Femur (tissue), 1 donor: ENCODE data around the gene SLAIN1.
"Not testable (repeated sequence)": the region's sequence is repeated elsewhere in the genome, so short reads cannot be mapped to it uniquely, and the experiment has no call there.

Experiments used
- DNase-seq: peaks from one replicate; pipeline ENCODE4 v3.0.0-alpha.2; 2017

The SLAIN1 gene

GRCh38 chr13:77697217-77698103 is at the start of gene SLAIN1:
TSS of gene SLAIN1 (plus strand) at chr13:77697687. CDS start at chr13:77697914, 227 bp downstream.
- DNase-seq: peak; percentile 84

- DNase-seq: no peak
These were observed 47.1 kb upstream of the SLAIN1 start for GRCh38 chr13:77650409-77650808.

- no peak for DNase-seq
These were observed 44.2 kb upstream of the SLAIN1 start for GRCh38 chr13:77653301-77653700.

- DNase-seq: not testable (repeated sequence)
These were observed 37.5 kb upstream of the SLAIN1 start for GRCh38 chr13:77660016-77660415.

GRCh38 chr13:77660841-77661250 is 36.6 kb upstream of the SLAIN1 start:
- no peak for DNase-seq

- DNase-seq: not testable (repeated sequence)
These were observed 35.2 kb upstream of the SLAIN1 start for GRCh38 chr13:77662301-77662700.

- DNase-seq: not testable (repeated sequence)
These were observed 34.7 kb upstream of the SLAIN1 start for GRCh38 chr13:77662831-77663230.

GRCh38 chr13:77674852-77675251 is 22.6 kb upstream of the SLAIN1 start:
- DNase-seq: no peak

GRCh38 chr13:77678691-77679235 is 18.7 kb upstream of the SLAIN1 start:
- DNase-seq: no peak

- no peak for DNase-seq
These were observed 9.7 kb upstream of the SLAIN1 start for GRCh38 chr13:77687799-77688198.

- DNase-seq: no peak
These were observed 5.6 kb upstream of the SLAIN1 start for GRCh38 chr13:77691871-77692270.

GRCh38 chr13:77692746-77693448 is 4.6 kb upstream of the SLAIN1 start:
- DNase-seq: no peak

- DNase-seq: no peak
These were observed 4.0 kb upstream of the SLAIN1 start for GRCh38 chr13:77693449-77693940.

- no peak for DNase-seq
These were observed 1.2 kb upstream of the SLAIN1 start for GRCh38 chr13:77696006-77696878.

- no peak for DNase-seq
These were observed 639 bp upstream of the SLAIN1 start for GRCh38 chr13:77696879-77697216.

GRCh38 chr13:77698201-77699058 is 943 bp downstream of the SLAIN1 start:
- peak; percentile 27 for DNase-seq

GRCh38 chr13:77699059-77699680 is 1.7 kb downstream of the SLAIN1 start:
- no peak for DNase-seq

- no peak for DNase-seq
These were observed 3.8 kb downstream of the SLAIN1 start for GRCh38 chr13:77701305-77701704.

GRCh38 chr13:77702366-77702765 is 4.9 kb downstream of the SLAIN1 start:
- no peak for DNase-seq

- DNase-seq: no peak
These were observed 5.9 kb downstream of the SLAIN1 start for GRCh38 chr13:77703408-77703807.

- DNase-seq: no peak
These were observed 16.8 kb downstream of the SLAIN1 start for GRCh38 chr13:77714119-77714755.
